HG02981 (cell line): ENCODE results near the gene CLCN7.

Source experiments
- ATAC-seq: cut with Tn5 transposase; IDR thresholded peaks from one replicate; pipeline ENCODE4 v1.9.1; 2021; ENCODE audit warnings: mild to moderate bottlenecking, moderate library complexity; ENCODE audit not compliant: unreplicated experiment

Gene CLCN7

GRCh38 chr16:1408171-1408837 is 66.5 kb downstream of the CLCN7 start:
- ATAC-seq = peak; percentile 78

- no peak for ATAC-seq
These were observed 67.1 kb downstream of the CLCN7 start for GRCh38 chr16:1407753-1408152.

GRCh38 chr16:1403733-1404132 is 71.1 kb downstream of the CLCN7 start:
- ATAC-seq = no peak

- ATAC-seq = no peak
These were observed 71.8 kb downstream of the CLCN7 start for GRCh38 chr16:1403036-1403435.

GRCh38 chr16:1401758-1402154 is 73.1 kb downstream of the CLCN7 start:
- no peak for ATAC-seq

GRCh38 chr16:1401061-1401757 is 73.6 kb downstream of the CLCN7 start:
- no peak for ATAC-seq

- no peak for ATAC-seq
These were observed 75.8 kb downstream of the CLCN7 start for GRCh38 chr16:1398826-1399581.

GRCh38 chr16:1398351-1398750 is 76.5 kb downstream of the CLCN7 start:
- no peak for ATAC-seq

- ATAC-seq = no peak
These were observed 77.0 kb downstream of the CLCN7 start for GRCh38 chr16:1397779-1398178.

- no peak for ATAC-seq
These were observed 79.3 kb downstream of the CLCN7 start for GRCh38 chr16:1395444-1396031.
